H1 (cell line): ENCODE results near the gene ADD1. TPM values are rescaled to one million over a fixed set of nuclear protein-coding genes. Genes with fewer than 3 reads are reported as not detected.

Source experiments
- CTCF ChIA-PET: fragments of 300-600 bp; sonication (Branson Sonifier 250); formaldehyde crosslinking; loops from one replicate; lab custom pipeline; 2021; ENCODE audit not compliant: partially characterized antibody; lab: Charles Lee
- POLR2A ChIA-PET: fragments of 300-600 bp; sonication (Branson Sonifier 250); formaldehyde crosslinking; loops from one replicate; lab custom pipeline; 2021; ENCODE audit warnings: inconsistent platforms; ENCODE audit not compliant: partially characterized antibody; lab: Charles Lee
- DNase-seq, 2 experiments: peaks; one replicate each; pipeline versions ENCODE4 v3.0.0 to v3.0.0-alpha.2; 2010 to 2022; ENCODE audit warnings: low spot score in 2 of 2, low read depth in 1 of 2, mixed read lengths in 1 of 2
- FAIRE-seq: peaks from 2 replicates; lab custom pipeline; 2011; peaks lifted over from hg19 to GRCh38; lab: Jason Lieb, UNC
- H2AFZ ChIP-seq: 2 replicates; pipeline ENCODE4 v1.8.1; 2012; ENCODE audit warnings: low read length, inconsistent platforms
- H2AK5ac ChIP-seq: 2 replicates; pipeline ENCODE4 v1.6.1; 2013; ENCODE audit warnings: low read depth, low read length
- H2BK120ac ChIP-seq: replicated peaks from 2 replicates; pipeline ENCODE3; 2013; ENCODE audit warnings: low read depth, low read length, inconsistent platforms
- H2BK12ac ChIP-seq: 2 replicates; pipeline ENCODE4 v1.6.1; 2013; ENCODE audit warnings: low read depth, low read length
- H2BK15ac ChIP-seq: 2 replicates; pipeline ENCODE4 v1.6.1; 2013; ENCODE audit warnings: low read length
- H2BK20ac ChIP-seq: 2 replicates; pipeline ENCODE4 v1.6.1; 2013; ENCODE audit warnings: low read length
- H2BK5ac ChIP-seq: 2 replicates; pipeline ENCODE4 v1.6.1; 2013; ENCODE audit warnings: low read depth, low read length
- H3K14ac ChIP-seq: 2 replicates; pipeline ENCODE4 v1.6.1; 2013; ENCODE audit warnings: inconsistent platforms; ENCODE audit not compliant: insufficient read length
- H3K18ac ChIP-seq: 2 replicates; pipeline ENCODE4 v1.6.1; 2013; ENCODE audit warnings: low read length; ENCODE audit errors: extremely low read depth
- H3K23ac ChIP-seq: 2 replicates; pipeline ENCODE4 v1.6.1; 2013; ENCODE audit warnings: inconsistent platforms; ENCODE audit not compliant: insufficient read length
- H3K23me2 ChIP-seq: 2 replicates; pipeline ENCODE4 v1.6.1; 2013; ENCODE audit warnings: low read depth, low read length
- H3K27ac ChIP-seq: 2 replicates; pipeline ENCODE4 v1.6.1; 2011; ENCODE audit warnings: low read depth, low read length, inconsistent platforms
- H3K27me3 ChIP-seq, 4 experiments: replicated peaks in 1 of 4; 1 replicate in 1 of 4; 2 replicates in 3 of 4; pipeline versions ENCODE4 v1.6.1 to v1.8.1; 2011 to 2013; ENCODE audit warnings: low read length in 3 of 4, mild to moderate bottlenecking in 3 of 4, inconsistent platforms in 2 of 4, mixed read lengths in 2 of 4, moderate library complexity in 1 of 4; ENCODE audit not compliant: control insufficient read depth in 3 of 4, insufficient read depth in 3 of 4; ENCODE audit errors: extremely low read depth in 1 of 4
- H3K36me3 ChIP-seq, 4 experiments: 2 replicates each; pipeline versions ENCODE4 v1.6.1 to v1.8.1; 2011 to 2013; ENCODE audit warnings: mild to moderate bottlenecking in 4 of 4, low read length in 3 of 4, moderate library complexity in 2 of 4, control low read depth in 1 of 4, inconsistent platforms in 1 of 4; ENCODE audit not compliant: insufficient read depth in 4 of 4, control insufficient read depth in 2 of 4
- H3K4ac ChIP-seq: replicated peaks from 2 replicates; pipeline ENCODE3; 2013; ENCODE audit warnings: low read length, low read depth, mixed read lengths, inconsistent platforms; ENCODE audit not compliant: insufficient read length
- H3K4me1 ChIP-seq, 4 experiments: replicated peaks in 1 of 4; 1 replicate in 1 of 4; 2 replicates in 3 of 4; pipeline versions ENCODE4 v1.6.1 to v1.8.1; 2011 to 2013; ENCODE audit warnings: low read length in 3 of 4, inconsistent platforms in 2 of 4, mixed read lengths in 1 of 4; ENCODE audit not compliant: insufficient read depth in 4 of 4, control insufficient read depth in 3 of 4
- H3K4me2 ChIP-seq, 2 experiments: 2 replicates each; pipeline versions ENCODE4 v1.6.1 to v1.8.1; 2011 to 2013; ENCODE audit warnings: low read depth in 2 of 2, low read length in 2 of 2, control low read depth in 1 of 2, inconsistent platforms in 1 of 2, mild to moderate bottlenecking in 1 of 2; ENCODE audit not compliant: insufficient read depth in 1 of 2
- H3K4me3 ChIP-seq, 4 experiments: fragments of 200-600, 300-600 bp in 1 of 4; sonication (generic), shearing (Covaris generic), sonication (Bioruptor Twin) in 1 of 4; 2 replicates each; pipeline versions ENCODE4 v1.5.1 to v1.8.1; 2011 to 2016; ENCODE audit warnings: low read length in 4 of 4, low read depth in 3 of 4, control low read depth in 2 of 4, inconsistent platforms in 2 of 4, mild to moderate bottlenecking in 2 of 4, mixed read lengths in 1 of 4, moderate library complexity in 1 of 4; ENCODE audit not compliant: insufficient read depth in 2 of 4; ENCODE audit errors: extremely low read depth in 1 of 4
- H3K56ac ChIP-seq: replicated peaks from 2 replicates; pipeline ENCODE3; 2013; ENCODE audit warnings: low read depth, mild to moderate bottlenecking, mixed read lengths, low read length, inconsistent platforms; ENCODE audit not compliant: insufficient read length
- H3K79me1 ChIP-seq: 2 replicates; pipeline ENCODE4 v1.6.1; 2013; ENCODE audit warnings: low read depth, low read length, control low read depth
- H3K79me2 ChIP-seq, 2 experiments: 2 replicates each; pipeline versions ENCODE4 v1.6.1 to v1.8.1; 2012 to 2013; ENCODE audit warnings: low read length in 2 of 2, mild to moderate bottlenecking in 2 of 2, inconsistent platforms in 1 of 2; ENCODE audit not compliant: insufficient read depth in 2 of 2, control insufficient read depth in 1 of 2
- H3K9ac ChIP-seq, 4 experiments: replicated peaks in 1 of 4; 1 replicate in 1 of 4; 2 replicates in 3 of 4; pipeline versions ENCODE4 v1.6.1 to v1.8.1; 2011 to 2013; ENCODE audit warnings: low read depth in 3 of 4, low read length in 3 of 4, control low read depth in 2 of 4, mild to moderate bottlenecking in 2 of 4, moderate library complexity in 2 of 4, inconsistent platforms in 1 of 4; ENCODE audit errors: extremely low read depth in 1 of 4
- H3K9me3 ChIP-seq, 2 experiments: 2 replicates each; pipeline versions ENCODE4 v1.6.1 to v1.8.1; 2012 to 2013; ENCODE audit warnings: mild to moderate bottlenecking in 2 of 2, moderate library complexity in 2 of 2, control low read depth in 1 of 2, inconsistent platforms in 1 of 2, low read depth in 1 of 2, low read length in 1 of 2, mixed read lengths in 1 of 2; ENCODE audit not compliant: insufficient read depth in 2 of 2
- H4K20me1 ChIP-seq, 2 experiments: replicated peaks in 1 of 2; 2 replicates each; pipeline versions ENCODE3 to v1.8.1; 2011 to 2013; ENCODE audit warnings: inconsistent platforms in 2 of 2, low read length in 2 of 2, mild to moderate bottlenecking in 1 of 2; ENCODE audit not compliant: insufficient read depth in 2 of 2, control insufficient read depth in 1 of 2
- H4K5ac ChIP-seq: 2 replicates; pipeline ENCODE4 v1.6.1; 2013; ENCODE audit warnings: low read length, low read depth, mixed read lengths, inconsistent platforms; ENCODE audit not compliant: insufficient read length
- H4K8ac ChIP-seq: 2 replicates; pipeline ENCODE4 v1.8.0; 2013; ENCODE audit warnings: mild to moderate bottlenecking, moderate library complexity, low read length, inconsistent platforms; ENCODE audit not compliant: insufficient read depth; ENCODE audit errors: extremely low read depth
- H4K91ac ChIP-seq: replicated peaks from 2 replicates; pipeline ENCODE3; 2013; ENCODE audit warnings: low read length, mixed read lengths, inconsistent platforms; ENCODE audit not compliant: insufficient read length
- BACH1 ChIP-seq: IDR thresholded peaks from 2 replicates; pipeline ENCODE4 v1.6.1; 2012; ENCODE audit warnings: low read length, improper control_type of control experiment
- CHD2 ChIP-seq: IDR thresholded peaks from 2 replicates; pipeline ENCODE4 v1.6.1; 2012; ENCODE audit warnings: low read length, improper control_type of control experiment
- MAFK ChIP-seq: IDR thresholded peaks from 2 replicates; pipeline ENCODE4 v1.6.1; 2012; ENCODE audit warnings: low read depth, mild to moderate bottlenecking, improper control_type of control experiment, low read length
- POLR2A ChIP-seq, 2 experiments: IDR thresholded peaks; 1 replicate in 1 of 2; 2 replicates in 1 of 2; pipeline ENCODE4 v1.6.1; 2011; ENCODE audit warnings: low read depth in 2 of 2, low read length in 2 of 2, mild to moderate bottlenecking in 2 of 2; ENCODE audit errors: control extremely low read depth in 1 of 2
- RNF2 ChIP-seq: fragments of 200-900, 300-1000 bp; sonication (generic); IDR thresholded peaks from 2 replicates; pipeline ENCODE4 v1.7.1; 2016; ENCODE audit warnings: borderline replicate concordance, low read depth, mild to moderate bottlenecking, antibody characterized with exemption, low read length; ENCODE audit not compliant: poor library complexity, severe bottlenecking; ENCODE audit errors: missing control alignments
- RXRA ChIP-seq: IDR thresholded peaks from 2 replicates; pipeline ENCODE4 v1.6.1; 2011; ENCODE audit warnings: low read depth, mild to moderate bottlenecking, low read length, moderate library complexity; ENCODE audit not compliant: insufficient read depth
- SIRT6 ChIP-seq: IDR thresholded peaks from one replicate; pipeline ENCODE4 v1.7.1; 2012; ENCODE audit warnings: low read length, inconsistent platforms
- TAF1 ChIP-seq: IDR thresholded peaks from 2 replicates; pipeline ENCODE4 v1.6.1; 2011; ENCODE audit warnings: mild to moderate bottlenecking, low read depth, low read length
- TAF7 ChIP-seq: optimal IDR thresholded peaks from 2 replicates; pipeline ENCODE3; 2011; ENCODE audit warnings: low read depth, mild to moderate bottlenecking, inconsistent platforms, low read length, moderate library complexity, borderline replicate concordance
- TEAD4 ChIP-seq: IDR thresholded peaks from 2 replicates; pipeline ENCODE4 v1.6.1; 2012; ENCODE audit warnings: low read depth, low read length, inconsistent platforms, mixed read lengths
- WGBS, 2 experiments: shearing (Covaris generic) in 1 of 2; methylation state at CpG; one replicate each; pipeline versions ENCODE4 v1.1.6 to v1.1.7; 2013 to 2015; ENCODE audit warnings: low lambda C conversion rate in 2 of 2, mixed read lengths in 2 of 2, inconsistent platforms in 1 of 2, low coverage in 1 of 2, missing lambda C conversion rate in 1 of 2; ENCODE audit not compliant: insufficient replicate concordance in 2 of 2, insufficient coverage in 1 of 2, insufficient read length in 1 of 2; ENCODE audit errors: extremely low coverage in 1 of 2, missing lambda C conversion rate in 1 of 2; 5-methylcytosine and 5-hydroxymethylcytosine counted together
- polyA plus RNA-seq, 7 experiments: library from polyadenylated mRNA; depleted of rRNA in 3 of 7; stranded (reverse) in 5 of 7; unstranded in 2 of 7; fragments of >200 nt in 5 of 7; fragments of 200-250 nt in 2 of 7; gene quantifications; 1 replicate in 5 of 7; 2 replicates in 1 of 7; 4 replicates in 1 of 7; pipeline versions ENCODE4 v1.2.1 to v1.2.3, GENCODE V29; 2011 to 2013; ENCODE audit warnings: missing spikeins in 2 of 7, mixed read lengths in 2 of 7
- total RNA-seq: library from RNA; stranded (reverse); fragmentation: NEBNext Ultra II Directional; extraction: Animal tissue kit (Norgen Biotek cat#: 25700); gene quantifications from 2 replicates; pipeline ENCODE4 v1.2.1, GENCODE V29; 2021
- TF ChIP-seq, protein P1 (sequence below), 3 experiments: IDR thresholded peaks; 1 replicate in 2 of 3; 2 replicates in 1 of 3; pipeline versions ENCODE4 v1.5.1 to v1.6.1; 2011; ENCODE audit warnings: low read length in 3 of 3, mild to moderate bottlenecking in 3 of 3, inconsistent platforms in 2 of 3, low read depth in 1 of 3, moderate library complexity in 1 of 3; ENCODE audit not compliant: insufficient read depth in 1 of 3; ENCODE audit errors: control extremely low read depth in 1 of 3

ADD1 gene
- total and polyA plus RNA-seq, 2 of the 8 experiments (the other 6 are each of a cell fraction or from before 2014, with no cell fraction given), result 113 to 143 TPM

DNA sequence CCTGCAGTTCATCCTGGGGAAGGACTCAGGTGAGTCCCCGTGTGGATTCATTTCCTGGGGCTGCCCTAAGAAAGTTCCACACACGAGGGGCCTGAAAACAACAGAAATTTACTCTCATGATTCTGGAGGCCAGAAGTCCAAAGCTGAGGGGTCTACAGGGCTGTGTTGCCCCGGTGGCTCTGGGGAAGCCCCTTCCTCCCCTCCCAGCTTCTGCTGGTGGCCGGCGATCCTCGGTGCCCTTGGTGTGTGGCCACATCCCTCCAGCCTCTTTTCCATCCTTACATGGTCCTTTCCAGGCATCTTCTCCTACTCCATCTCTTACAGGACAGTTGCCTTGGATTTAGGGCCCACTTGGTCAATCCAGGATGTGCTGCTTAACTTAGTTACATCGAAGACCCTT lies 35.6 kb upstream of the ADD1 start:
- POLR2A ChIA-PET, result interaction anchor here (1.1 to 2.2 kb wide), 3 partner anchors 11 to 14 kb away, joined by 3 to 9 read pairs (median 7); no protein-coding TSS in a partner anchor
- FAIRE-seq, result no peak
- TF ChIP-seq RNF2, result no peak
- no peak for TF ChIP-seq RXRA
- no peak for TF ChIP-seq SIRT6
- TF ChIP-seq, protein P1, sequence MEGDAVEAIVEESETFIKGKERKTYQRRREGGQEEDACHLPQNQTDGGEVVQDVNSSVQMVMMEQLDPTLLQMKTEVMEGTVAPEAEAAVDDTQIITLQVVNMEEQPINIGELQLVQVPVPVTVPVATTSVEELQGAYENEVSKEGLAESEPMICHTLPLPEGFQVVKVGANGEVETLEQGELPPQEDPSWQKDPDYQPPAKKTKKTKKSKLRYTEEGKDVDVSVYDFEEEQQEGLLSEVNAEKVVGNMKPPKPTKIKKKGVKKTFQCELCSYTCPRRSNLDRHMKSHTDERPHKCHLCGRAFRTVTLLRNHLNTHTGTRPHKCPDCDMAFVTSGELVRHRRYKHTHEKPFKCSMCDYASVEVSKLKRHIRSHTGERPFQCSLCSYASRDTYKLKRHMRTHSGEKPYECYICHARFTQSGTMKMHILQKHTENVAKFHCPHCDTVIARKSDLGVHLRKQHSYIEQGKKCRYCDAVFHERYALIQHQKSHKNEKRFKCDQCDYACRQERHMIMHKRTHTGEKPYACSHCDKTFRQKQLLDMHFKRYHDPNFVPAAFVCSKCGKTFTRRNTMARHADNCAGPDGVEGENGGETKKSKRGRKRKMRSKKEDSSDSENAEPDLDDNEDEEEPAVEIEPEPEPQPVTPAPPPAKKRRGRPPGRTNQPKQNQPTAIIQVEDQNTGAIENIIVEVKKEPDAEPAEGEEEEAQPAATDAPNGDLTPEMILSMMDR (IDR thresholded peaks at IDR 0.05; ENCODE audit: control extremely low read depth in 1 of 3, insufficient read depth in 1 of 3, low read depth in 1 of 3, low read length in 3 of 3), result no peak
- TF ChIP-seq BACH1, result no peak
- TF ChIP-seq MAFK, result no peak
- no peak for TF ChIP-seq POLR2A (IDR thresholded peaks at IDR 0.05; ENCODE audit: control extremely low read depth in 1 of 2, low read depth in 2 of 2, low read length in 2 of 2)
- no peak for TF ChIP-seq TAF1
- TF ChIP-seq TAF7, result no peak
- TF ChIP-seq TEAD4, result no peak
- no peak for TF ChIP-seq CHD2

More for the DNA sequence above, 35.6 kb upstream of the ADD1 start:
- H3K27me3 ChIP-seq, result no peaks in the 10 kb centered on the region
- H3K4me3 ChIP-seq, result no peak overlapping the region
- 92% methylated on average over 7 of the region's 7 CpGs; no CpG with 5 or more reads in 1 of the 2 experiments for WGBS, 2 experiments
- H3K36me3 ChIP-seq, result no peaks in the 10 kb centered on the region
- no peaks in the 10 kb centered on the region for H3K9me3 ChIP-seq
- no peak overlapping the region for H4K5ac ChIP-seq
- no peak overlapping the region for H4K8ac ChIP-seq
- H3K18ac ChIP-seq, result no peak overlapping the region
- H3K23ac ChIP-seq, result no peak overlapping the region
- H2BK5ac ChIP-seq, result no peak overlapping the region
- H4K91ac ChIP-seq, result no peak overlapping the region
- H2BK20ac ChIP-seq, result no peak overlapping the region
- H2AFZ ChIP-seq, result no peak overlapping the region
- peaks cover 0 to 19% (median 9%) of the 10 kb centered on the region in 4 experiments; a peak in 6 of 7 replicates for H3K4me1 ChIP-seq
- no peaks in the 10 kb centered on the region for H3K79me2 ChIP-seq
- H3K4me2 ChIP-seq, result no peak overlapping the region
- H3K14ac ChIP-seq, result no peak overlapping the region
- no peak overlapping the region for H3K9ac ChIP-seq
- peaks cover 0 to 3% of the 10 kb centered on the region in 2 experiments for H4K20me1 ChIP-seq
- no peak overlapping the region for H3K56ac ChIP-seq
- no peak overlapping the region for H2AK5ac ChIP-seq
- H3K23me2 ChIP-seq, result no peaks in the 10 kb centered on the region
- H3K79me1 ChIP-seq, result 0 out of 2 replicates have a peak, but pooled peaks cover 3% of the 10 kb centered on the region
- no peak overlapping the region for H2BK15ac ChIP-seq
- no peak overlapping the region for H2BK12ac ChIP-seq
- no peak for DNase-seq
- no peak overlapping the region for H3K4ac ChIP-seq
- no peak overlapping the region for H2BK120ac ChIP-seq
- CTCF ChIA-PET, result interaction anchor here (1.6 kb wide), 1 partner anchor 44 kb away, joined by 4 read pairs; no protein-coding TSS in a partner anchor
- no peak overlapping the region for H3K27ac ChIP-seq
